Chondrocyte (in vitro differentiated cells): ENCODE measurements around the gene SDF4. TPM values are rescaled to one million over a fixed set of nuclear protein-coding genes. Genes with fewer than 3 reads are reported as not detected.

Source experiments
- DNase-seq: peaks from one replicate; pipeline ENCODE4 v3.0.0; 2021; ENCODE audit warnings: mixed read lengths, low spot score
- H3K27ac Mint-ChIP-seq: one replicate; pipeline ENCODE4 v1.8.0; 2021; ENCODE audit warnings: mild to moderate bottlenecking, moderate library complexity, mixed read lengths; ENCODE audit not compliant: unreplicated experiment
- H3K27me3 Mint-ChIP-seq: 2 replicates; pipeline ENCODE4 v1.8.0; 2021; ENCODE audit warnings: low read depth, mixed read lengths
- H3K36me3 Mint-ChIP-seq: 2 replicates; pipeline ENCODE4 v1.8.0; 2021; ENCODE audit warnings: low read depth, mixed read lengths
- H3K4me1 Mint-ChIP-seq: 2 replicates; pipeline ENCODE4 v1.8.0; 2021; ENCODE audit warnings: low read depth, mild to moderate bottlenecking, mixed read lengths
- H3K4me3 Mint-ChIP-seq: one replicate; pipeline ENCODE4 v1.8.0; 2021; ENCODE audit warnings: mild to moderate bottlenecking, moderate library complexity, mixed read lengths; ENCODE audit not compliant: unreplicated experiment
- H3K9me3 Mint-ChIP-seq: 2 replicates; pipeline ENCODE4 v1.8.0; 2021; ENCODE audit warnings: low read depth, mixed read lengths
- CTCF ChIP-seq: fragments of 200-600 bp; sonication (generic); IDR thresholded peaks from 2 replicates; pipeline ENCODE4 v1.5.0; 2021; ENCODE audit warnings: antibody characterized with exemption, mild to moderate bottlenecking, moderate library complexity
- total RNA-seq: library from RNA; stranded (reverse); gene quantifications from 3 replicates; pipeline ENCODE4 v1.2.1, GENCODE V29; 2021

Gene SDF4
- total RNA-seq, 1 donor from 2014 or later, result 164 TPM

DNA sequence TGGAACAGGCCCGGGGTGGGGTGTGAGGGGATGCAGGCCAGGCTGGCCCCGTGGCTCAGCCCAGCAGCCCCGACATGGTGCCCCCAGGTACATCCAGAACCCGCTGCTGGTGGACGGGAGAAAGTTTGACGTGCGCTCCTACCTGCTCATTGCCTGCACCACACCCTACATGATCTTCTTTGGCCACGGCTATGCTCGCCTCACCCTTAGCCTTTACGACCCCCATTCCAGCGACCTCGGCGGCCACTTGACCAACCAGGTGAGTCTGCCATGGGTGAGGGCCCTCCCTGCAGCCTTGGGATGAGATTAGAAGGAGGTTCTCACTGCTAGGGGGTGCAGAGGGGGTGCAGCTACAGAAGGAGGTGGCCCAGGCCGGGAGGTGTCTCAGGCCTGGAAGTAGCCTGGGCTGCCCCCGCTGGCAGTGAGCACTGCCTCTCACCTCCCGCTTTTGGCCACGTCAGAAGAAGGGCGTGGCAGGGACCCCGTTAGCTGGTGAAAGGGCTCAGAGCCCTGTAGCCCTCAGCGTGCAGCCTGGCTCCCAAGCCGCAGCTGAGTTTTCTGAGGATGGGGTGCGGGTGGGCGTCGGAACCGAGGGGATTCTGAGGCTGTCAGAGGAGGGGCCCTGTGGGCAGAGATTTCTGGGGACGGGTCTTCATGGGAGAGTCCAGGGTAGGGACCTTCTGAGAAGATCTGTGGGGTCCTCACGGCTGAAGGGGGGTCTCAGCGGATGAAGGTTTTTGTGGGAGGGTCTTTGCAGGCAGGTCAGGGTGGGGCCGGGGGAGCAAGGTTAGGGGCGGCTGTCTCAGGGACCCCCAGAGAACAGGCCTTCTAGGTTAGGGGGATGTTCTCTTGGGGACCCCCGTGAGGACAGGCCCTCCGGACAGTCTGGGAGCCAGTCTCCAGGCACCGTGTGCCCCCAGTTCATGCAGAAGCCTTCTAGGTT, 47.7 kb downstream of the SDF4 start:
- no peaks in the 10 kb centered on the region for H3K4me1 Mint-ChIP-seq
- no peaks in the 10 kb centered on the region for H3K9me3 Mint-ChIP-seq
- H3K36me3 Mint-ChIP-seq, result no peaks in the 10 kb centered on the region
- H3K4me3 Mint-ChIP-seq, result no peak overlapping the region
- peaks cover 5% of the 10 kb centered on the region for H3K27me3 Mint-ChIP-seq
- no peak for TF ChIP-seq CTCF
- DNase-seq, result peak; percentile 72
- H3K27ac Mint-ChIP-seq, result no peak overlapping the region

DNA sequence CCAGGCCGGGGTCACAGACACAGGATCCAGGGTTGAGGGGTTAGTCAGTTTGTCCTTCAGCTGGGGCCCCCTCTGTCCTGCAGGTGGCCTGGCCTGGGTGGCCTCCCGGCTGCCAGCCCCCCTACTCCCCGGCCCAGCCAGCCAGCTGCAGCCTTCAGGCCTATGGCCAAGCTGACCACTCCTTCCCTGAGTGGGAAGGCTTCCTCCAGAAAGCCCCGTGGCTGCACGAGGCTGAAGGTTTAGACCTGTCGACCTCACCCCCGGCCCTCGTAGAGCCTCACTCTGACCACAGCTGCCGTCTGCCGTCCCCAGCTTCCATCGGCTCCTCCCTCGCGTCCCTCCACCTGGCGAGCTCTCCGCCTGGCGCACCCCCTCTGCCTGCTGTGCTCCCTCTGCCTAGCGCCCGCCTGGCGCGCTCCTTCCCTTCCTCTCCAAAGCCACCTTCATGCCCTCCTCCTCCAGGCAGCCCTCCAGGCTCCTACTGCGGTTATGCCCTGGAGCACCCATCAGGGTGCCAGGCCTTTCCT, 48.5 kb downstream of the SDF4 start:
- no peak overlapping the region for H3K4me3 Mint-ChIP-seq
- peaks cover 5% of the 10 kb centered on the region for H3K27me3 Mint-ChIP-seq
- H3K4me1 Mint-ChIP-seq, result no peaks in the 10 kb centered on the region
- no peak for TF ChIP-seq CTCF
- peak; percentile 70 for DNase-seq
- no peak overlapping the region for H3K27ac Mint-ChIP-seq
- no peaks in the 10 kb centered on the region for H3K36me3 Mint-ChIP-seq
- H3K9me3 Mint-ChIP-seq, result no peaks in the 10 kb centered on the region

DNA sequence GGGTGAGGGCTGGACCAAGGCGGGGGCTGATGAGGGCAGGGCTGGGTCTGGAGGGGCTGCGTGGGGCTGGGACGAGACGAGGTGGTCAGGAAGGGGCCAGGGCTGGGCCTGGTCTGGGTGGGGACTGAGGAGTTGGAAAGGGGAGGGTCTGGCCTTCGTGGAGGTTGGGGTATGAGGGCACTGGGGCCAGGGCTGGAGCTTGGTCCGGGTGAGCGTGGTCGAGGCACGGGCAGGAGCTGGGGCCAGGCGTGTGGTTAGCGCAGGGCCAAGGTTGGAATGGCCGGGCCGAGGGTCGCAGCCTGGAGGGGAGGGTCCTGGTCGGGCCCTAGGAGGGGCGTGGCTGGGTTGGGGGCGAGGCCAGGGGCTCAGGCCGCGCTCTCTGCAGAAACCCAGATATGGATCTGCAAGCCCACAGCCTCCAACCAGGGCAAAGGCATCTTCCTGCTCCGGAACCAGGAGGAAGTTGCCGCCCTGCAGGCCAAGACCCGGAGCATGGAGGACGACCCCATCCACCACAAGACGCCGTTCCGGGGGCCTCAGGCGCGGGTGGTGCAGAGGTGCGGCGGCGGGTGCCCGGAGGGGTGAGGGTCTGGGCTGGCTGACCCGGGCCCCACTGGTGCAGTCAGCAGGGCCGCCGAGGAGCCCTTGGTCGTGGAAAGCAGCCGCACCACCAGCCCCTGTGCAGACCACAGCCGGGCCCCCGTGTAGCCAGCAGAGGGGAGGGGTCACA, 49.1 kb downstream of the SDF4 start:
- TF ChIP-seq CTCF, result no peak
- Mint-ChIP-seq H3K27ac (no peak overlapping the region), H3K27me3 (peaks cover 5% of the 10 kb centered on the region), H3K36me3 (no peaks in the 10 kb centered on the region), H3K4me1 (no peaks in the 10 kb centered on the region), H3K9me3 (no peaks in the 10 kb centered on the region), H3K4me3 (no peak overlapping the region)
- DNase-seq, result peak; percentile 90

DNA sequence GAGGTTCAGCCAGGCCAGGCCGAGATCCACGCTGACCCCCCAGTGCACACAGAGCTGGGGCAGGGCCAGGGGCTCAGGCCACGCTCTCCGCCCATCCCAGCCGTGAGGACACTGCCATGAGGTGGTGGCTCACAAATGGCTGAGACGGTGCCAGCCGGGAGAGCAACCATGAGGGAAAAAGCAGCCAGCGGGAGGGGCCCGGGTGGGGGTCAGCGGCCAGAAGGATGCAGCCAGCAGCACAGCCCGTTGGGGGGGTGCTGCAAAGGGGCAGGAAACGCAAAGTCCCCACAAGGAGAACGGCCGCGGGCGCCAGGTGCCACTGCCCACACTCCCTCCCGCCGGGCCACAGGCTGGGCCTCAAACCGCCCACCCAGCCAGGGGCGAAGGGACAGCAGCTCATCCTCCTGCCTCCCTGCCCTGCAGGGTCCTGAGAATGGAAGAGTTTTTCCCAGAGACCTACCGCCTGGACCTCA, 49.8 kb downstream of the SDF4 start:
- DNase-seq, result peak; percentile 57
- TF ChIP-seq CTCF, result no peak
- Mint-ChIP-seq H3K27ac (no peak overlapping the region), H3K9me3 (no peaks in the 10 kb centered on the region), H3K36me3 (no peaks in the 10 kb centered on the region), H3K4me1 (no peaks in the 10 kb centered on the region), H3K4me3 (no peak overlapping the region), H3K27me3 (peaks cover 12% of the 10 kb centered on the region)
